Endodermal cell (in vitro differentiated cells): Measurements from ENCODE around the gene TBCE. TPM values are rescaled to one million over a fixed set of nuclear protein-coding genes. Genes with fewer than 3 reads are reported as not detected.
"Not testable (repeated sequence)": the region's sequence is repeated elsewhere in the genome, so short reads cannot be mapped to it uniquely, and the experiment has no call there.

Experiments
- DNase-seq: peaks from one replicate; pipeline ENCODE4 v3.0.0-alpha.2; 2017
- H3K27ac ChIP-seq: 2 replicates; pipeline ENCODE4 v1.5.1; 2013; ENCODE audit warnings: mild to moderate bottlenecking, low read depth, low read length, moderate library complexity
- H3K27me3 ChIP-seq: 2 replicates; pipeline ENCODE4 v1.6.1; 2013; ENCODE audit warnings: mild to moderate bottlenecking, low read length, moderate library complexity; ENCODE audit not compliant: insufficient read depth, control insufficient read depth, poor library complexity, severe bottlenecking
- H3K36me3 ChIP-seq: 2 replicates; pipeline ENCODE4 v1.7.0; 2013; ENCODE audit warnings: mild to moderate bottlenecking, low read length, moderate library complexity; ENCODE audit not compliant: control insufficient read depth, insufficient read depth
- H3K4me1 ChIP-seq: one replicate; pipeline ENCODE4 v1.7.0; 2013; ENCODE audit warnings: low read length; ENCODE audit not compliant: control insufficient read depth, insufficient read depth
- H3K4me3 ChIP-seq: 2 replicates; pipeline ENCODE4 v1.5.1; 2013; ENCODE audit warnings: mild to moderate bottlenecking, low read length, moderate library complexity
- H3K9ac ChIP-seq: 2 replicates; pipeline ENCODE4 v1.6.1; 2013; ENCODE audit warnings: mild to moderate bottlenecking, low read length, moderate library complexity; ENCODE audit not compliant: poor library complexity, severe bottlenecking; ENCODE audit errors: extremely low read depth
- H3K9me3 ChIP-seq: 2 replicates; pipeline ENCODE4 v1.6.1; 2013; ENCODE audit warnings: mild to moderate bottlenecking, low read length, moderate library complexity; ENCODE audit not compliant: control insufficient read depth
- H3K27ac Mint-ChIP-seq: 2 replicates; pipeline ENCODE4 v1.8.0; 2020; ENCODE audit warnings: mixed read lengths
- H3K27me3 Mint-ChIP-seq: 2 replicates; pipeline ENCODE4 v1.8.0; 2021; ENCODE audit warnings: mild to moderate bottlenecking, mixed read lengths; ENCODE audit not compliant: insufficient read depth
- H3K36me3 Mint-ChIP-seq: 2 replicates; pipeline ENCODE4 v1.8.0; 2020; ENCODE audit warnings: low read depth, mixed read lengths
- H3K4me1 Mint-ChIP-seq: 2 replicates; pipeline ENCODE4 v1.8.0; 2020; ENCODE audit warnings: mixed read lengths
- H3K4me3 Mint-ChIP-seq: 2 replicates; pipeline ENCODE4 v1.8.0; 2020; ENCODE audit warnings: mild to moderate bottlenecking, moderate library complexity, mixed read lengths
- H3K9me3 Mint-ChIP-seq: 2 replicates; pipeline ENCODE4 v1.8.0; 2020; ENCODE audit warnings: mild to moderate bottlenecking, mixed read lengths
- CTCF ChIP-seq: fragments of 200-600 bp; sonication (generic); conservative IDR thresholded peaks from 2 replicates; pipeline ENCODE4 v1.5.0; 2021; ENCODE audit warnings: antibody characterized with exemption, mild to moderate bottlenecking
- WGBS, 2 experiments: methylation state at CpG; one replicate each; pipeline versions ENCODE4 v1.1.5 to v1.1.7; 2013; ENCODE audit warnings: missing lambda C conversion rate in 2 of 2, mixed read lengths in 1 of 2; ENCODE audit not compliant: insufficient coverage in 1 of 2, insufficient read length in 1 of 2; 5-methylcytosine and 5-hydroxymethylcytosine counted together
- total RNA-seq, 2 donors: library from RNA; stranded (reverse); fragmentation: NEBNext Ultra II Directional in 1 of 2; extraction: Animal tissue kit (Norgen Biotek cat#: 25700) in 1 of 2; gene quantifications; 2 replicates in 1 of 2; 3 replicates in 1 of 2; pipeline ENCODE4 v1.2.1, GENCODE V29; 2021

TBCE gene
- total RNA-seq, 2 donors from 2014 or later, result 31.8 to 33.3 TPM

- H3K27me3 ChIP-seq, result no peaks in the 10 kb centered on the region
- Mint-ChIP-seq H3K27ac (no peak overlapping the region), H3K9me3 (peaks cover 4% of the 10 kb centered on the region), H3K36me3 (peaks cover 45% of the 10 kb centered on the region), H3K27me3 (no peaks in the 10 kb centered on the region), H3K4me1 (no peaks in the 10 kb centered on the region), H3K4me3 (no peak overlapping the region)
- TF ChIP-seq CTCF, result no peak
- DNase-seq, result no peak
- no peaks in the 10 kb centered on the region for H3K4me1 ChIP-seq
- H3K9ac ChIP-seq, result no peak overlapping the region
- no peak overlapping the region for H3K27ac ChIP-seq
- H3K4me3 ChIP-seq, result no peak overlapping the region
- WGBS, 2 experiments, result 93 to 100% methylated on average over 1 to 3 of the region's 3 CpGs
- H3K36me3 ChIP-seq, result peaks cover 37% of the 10 kb centered on the region
- H3K9me3 ChIP-seq, result peaks cover 11% of the 10 kb centered on the region
Observed at GRCh38 chr1:235468004-235468403, 100.8 kb downstream of the TBCE start.

GRCh38 chr1:235468970-235469369 lies 101.7 kb downstream of the TBCE start:
- 100% methylated on average over 2 to 3 of the region's 4 CpGs for WGBS, 2 experiments
- Histone ChIP-seq H3K9me3 (peaks cover 11% of the 10 kb centered on the region), H3K4me3 (no peak overlapping the region), H3K36me3 (peaks cover 37% of the 10 kb centered on the region), H3K9ac (no peak overlapping the region), H3K4me1 (no peaks in the 10 kb centered on the region), H3K27me3 (no peaks in the 10 kb centered on the region), H3K27ac (no peak overlapping the region)
- no peak overlapping the region for H3K27ac Mint-ChIP-seq
- H3K36me3 Mint-ChIP-seq, result peaks cover 42% of the 10 kb centered on the region
- H3K4me1 Mint-ChIP-seq, result no peaks in the 10 kb centered on the region
- peak; percentile 28 for TF ChIP-seq CTCF
- no peaks in the 10 kb centered on the region for H3K27me3 Mint-ChIP-seq
- H3K9me3 Mint-ChIP-seq, result peaks cover 4% of the 10 kb centered on the region
- no peak for DNase-seq
- no peak overlapping the region for H3K4me3 Mint-ChIP-seq

- not testable (repeated sequence) for H3K27me3 Mint-ChIP-seq, H3K9me3 Mint-ChIP-seq, H3K4me3 Mint-ChIP-seq, H3K9me3 ChIP-seq, DNase-seq, H3K27me3 ChIP-seq, H3K4me1 ChIP-seq, H3K27ac Mint-ChIP-seq, H3K27ac ChIP-seq, H3K4me3 ChIP-seq, H3K4me1 Mint-ChIP-seq, H3K9ac ChIP-seq
- H3K36me3 ChIP-seq, result peaks cover 30% of the 10 kb centered on the region
- WGBS, 2 experiments, result 70 to 95% methylated on average over 1 to 2 of the region's 2 CpGs
- peaks cover 32% of the 10 kb centered on the region for H3K36me3 Mint-ChIP-seq
Observed at GRCh38 chr1:235469897-235470296, 102.7 kb downstream of the TBCE start.

- Histone ChIP-seq H3K4me3 (no peak overlapping the region), H3K9me3 (no peaks in the 10 kb centered on the region), H3K27me3 (no peaks in the 10 kb centered on the region), H3K9ac (no peak overlapping the region), H3K27ac (no peak overlapping the region), H3K36me3 (peaks cover 20% of the 10 kb centered on the region), H3K4me1 (no peaks in the 10 kb centered on the region)
- TF ChIP-seq CTCF, result no peak
- Mint-ChIP-seq H3K27me3 (no peaks in the 10 kb centered on the region), H3K36me3 (peaks cover 28% of the 10 kb centered on the region), H3K27ac (no peak overlapping the region), H3K9me3 (no peaks in the 10 kb centered on the region), H3K4me3 (no peak overlapping the region), H3K4me1 (no peaks in the 10 kb centered on the region)
- 94 to 97% methylated on average over 3 to 6 of the region's 6 CpGs for WGBS, 2 experiments
- no peak for DNase-seq
Observed at GRCh38 chr1:235470741-235471439, 103.7 kb downstream of the TBCE start.
